Effector CD8-positive, alpha-beta T cell (primary cell): ENCODE measurements around the gene LMOD3.
A peak's percentile ranks its signal among the peaks of the same experiment; 100 is the strongest.

Source experiments
- DNase-seq: peaks from one replicate; lab custom pipeline; 2025; lab: John Stamatoyannopoulos, UW

LMOD3 gene

DNA sequence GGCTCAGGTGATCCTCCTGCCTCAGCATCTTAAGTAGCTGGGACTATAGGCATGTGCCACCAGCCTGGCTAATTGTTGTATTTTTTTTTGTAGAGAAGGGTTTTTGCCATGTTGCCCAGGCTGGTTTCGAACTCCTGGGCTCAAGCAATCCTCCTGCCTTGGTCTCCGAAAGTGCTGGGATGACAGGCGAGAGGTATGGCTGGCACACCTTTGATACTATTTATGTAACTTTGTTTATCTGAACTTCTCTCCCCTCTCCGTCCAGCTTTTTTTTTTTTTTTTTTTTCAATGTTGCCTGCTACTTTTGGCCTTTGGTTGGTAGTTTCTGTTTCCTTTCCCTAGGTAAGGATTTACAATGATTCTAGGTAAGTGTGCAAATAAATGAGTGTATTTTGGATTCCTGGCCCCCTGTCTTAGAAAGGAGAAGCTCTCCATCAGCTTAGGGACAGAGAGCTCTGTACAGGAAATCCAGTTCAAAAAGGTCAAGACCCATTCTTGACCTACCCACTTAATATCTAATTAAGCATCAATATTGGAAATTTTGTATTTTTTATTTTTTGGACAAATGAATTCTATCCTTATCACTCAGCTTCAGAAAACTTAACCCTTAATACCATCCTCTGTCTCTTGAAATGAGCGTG, 30.9 kb downstream of the LMOD3 start:
- DNase-seq, result no peak

DNA sequence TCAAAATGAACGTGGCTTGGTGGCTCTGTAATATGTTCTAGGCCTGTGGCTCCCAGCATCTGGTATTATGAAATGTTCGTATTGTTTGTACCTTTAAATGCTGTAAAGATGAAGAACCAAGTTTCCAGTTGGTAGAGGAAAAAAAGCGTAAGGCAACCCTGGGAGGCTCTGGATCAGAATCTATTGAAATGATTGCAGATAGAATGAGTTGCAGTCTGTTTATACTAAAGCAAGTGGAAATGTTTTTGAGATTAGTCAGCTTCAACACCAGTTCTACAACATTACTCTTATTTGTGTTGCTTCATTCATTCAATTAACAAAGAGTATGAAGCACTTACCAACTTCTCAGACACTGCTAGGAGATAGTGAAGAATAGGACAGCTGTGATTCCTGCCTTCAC, 32.4 kb downstream of the LMOD3 start:
- no peak for DNase-seq

DNA sequence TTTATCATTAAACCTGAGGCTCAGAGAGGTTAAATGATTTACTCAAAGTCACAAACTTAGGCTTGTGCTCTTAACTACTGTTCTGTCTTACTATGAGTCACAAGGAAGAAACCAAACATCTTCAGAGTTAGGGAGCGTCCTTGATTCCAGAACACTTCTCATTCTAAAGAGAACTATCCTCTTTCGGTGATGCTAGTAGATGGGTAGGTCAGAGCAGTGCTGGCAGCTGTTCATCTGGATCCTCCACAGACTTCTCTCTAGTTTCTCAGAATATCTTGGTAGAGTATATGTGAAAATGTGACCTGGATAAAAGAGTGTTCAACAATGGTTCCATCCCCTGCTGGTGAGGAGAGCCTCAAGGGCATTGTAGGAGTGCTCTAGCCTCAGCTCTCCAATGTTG, 34.3 kb downstream of the LMOD3 start:
- DNase-seq, result no peak

DNA sequence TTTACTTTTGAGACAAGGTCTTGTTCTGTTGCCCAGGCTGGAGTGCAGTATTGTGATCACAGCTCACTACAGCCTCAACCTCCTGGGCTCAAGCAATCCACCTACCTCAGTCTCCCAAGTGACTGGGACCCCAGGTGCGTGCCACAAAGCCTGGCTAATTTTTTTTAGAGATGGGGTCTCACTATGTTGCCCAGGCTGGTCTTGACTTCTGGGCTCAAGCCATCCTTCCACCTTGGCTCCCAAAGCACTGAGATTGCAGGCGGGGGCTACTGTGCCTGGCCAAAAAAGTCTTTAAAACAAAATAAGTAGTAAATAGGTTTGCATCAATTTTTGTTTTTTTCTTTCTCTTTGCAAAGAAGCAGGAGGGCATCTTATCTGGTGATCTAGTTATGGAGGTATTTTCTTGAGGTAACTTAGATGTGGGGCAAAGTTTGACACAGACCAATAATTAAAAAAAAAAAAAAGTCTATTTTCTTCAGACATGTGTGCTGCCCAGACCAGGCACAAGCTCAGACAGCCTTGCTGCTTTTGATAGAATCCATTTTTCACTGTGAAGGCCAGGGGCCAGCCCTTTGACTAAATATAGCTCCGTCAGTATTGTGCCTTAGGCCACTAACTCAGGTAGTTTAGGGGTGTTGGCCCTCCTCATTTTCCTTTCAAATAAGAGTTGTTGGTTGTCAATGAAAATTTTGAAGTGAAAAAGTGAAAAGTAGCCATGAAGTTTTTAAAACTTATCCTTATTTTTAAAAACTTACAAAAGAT, 35.2 kb downstream of the LMOD3 start:
- DNase-seq, result no peak

DNA sequence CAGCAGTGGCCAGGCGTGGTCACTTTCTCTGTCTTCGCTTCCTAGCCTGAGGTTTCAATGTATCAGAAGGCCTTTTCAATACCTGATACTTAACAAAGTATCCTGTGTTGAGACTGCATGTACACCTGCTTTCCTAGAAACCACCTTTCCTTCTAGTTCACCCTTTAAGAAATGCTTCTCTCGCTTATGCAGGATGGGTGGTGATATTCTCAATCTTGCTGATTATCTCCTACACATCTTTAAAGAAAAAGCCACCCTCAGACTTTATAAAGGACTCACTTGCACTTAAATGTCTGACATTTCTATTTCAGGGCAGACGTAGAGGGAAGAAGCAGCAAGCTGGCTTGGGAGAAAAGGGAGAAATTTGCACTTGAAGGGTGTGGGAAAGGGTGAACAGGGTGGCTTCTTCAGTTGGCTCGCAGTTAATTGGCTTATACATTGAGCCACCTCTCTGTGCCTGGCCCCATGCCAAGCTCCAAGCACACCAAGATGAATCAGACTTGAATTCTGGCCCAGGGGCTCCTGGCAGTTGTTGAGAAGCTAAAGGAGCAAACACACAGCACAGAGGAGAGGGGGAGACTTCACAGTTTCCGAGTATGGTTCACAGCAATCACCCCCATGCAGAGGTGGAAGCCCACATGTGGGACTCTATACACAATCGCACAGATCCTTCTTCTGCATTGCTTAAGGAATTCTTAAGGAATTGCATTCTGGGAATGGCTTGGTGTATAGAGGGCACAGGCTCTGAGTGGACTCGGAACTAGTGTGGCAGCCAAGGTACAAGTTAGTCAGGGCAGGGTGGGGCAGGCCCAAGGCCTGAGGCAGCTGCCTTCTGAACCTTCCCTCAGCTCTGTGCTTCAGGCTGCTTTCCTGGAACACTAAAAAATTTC, 36.3 kb downstream of the LMOD3 start:
- peak; percentile 46 for DNase-seq

DNA sequence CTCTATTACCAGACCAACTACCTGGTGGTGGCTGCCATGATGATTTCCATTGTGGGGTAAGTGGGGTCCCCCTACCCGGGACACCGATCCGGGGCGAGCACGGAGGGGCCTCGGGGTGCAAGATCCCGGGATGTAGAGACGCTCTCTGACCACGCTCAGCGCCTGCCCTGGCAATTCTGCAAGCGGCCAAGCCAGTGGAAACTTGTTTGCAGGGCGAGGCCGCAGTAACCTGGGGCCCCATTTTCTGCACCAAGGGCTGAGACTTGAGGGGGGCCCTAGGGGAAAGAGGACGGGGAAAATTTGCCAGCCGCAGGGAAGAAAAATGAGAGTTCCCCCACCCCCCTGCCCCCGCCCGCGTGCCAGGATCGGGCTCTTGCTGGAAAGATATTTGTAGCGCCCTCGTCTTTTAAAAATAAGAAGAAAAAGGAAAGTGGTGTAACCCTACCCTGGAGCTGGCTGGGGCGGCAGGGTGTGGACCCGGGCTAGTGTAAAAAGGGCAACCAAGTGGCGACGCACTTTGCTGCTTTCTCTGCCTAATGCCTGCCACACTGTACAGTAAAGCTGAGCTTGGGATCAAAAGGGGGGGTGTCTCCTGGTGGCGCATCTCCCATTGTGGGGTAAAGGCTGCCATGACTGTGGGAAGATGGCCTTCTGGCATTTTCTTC, 37.1 kb downstream of the LMOD3 start:
- no peak for DNase-seq

DNA sequence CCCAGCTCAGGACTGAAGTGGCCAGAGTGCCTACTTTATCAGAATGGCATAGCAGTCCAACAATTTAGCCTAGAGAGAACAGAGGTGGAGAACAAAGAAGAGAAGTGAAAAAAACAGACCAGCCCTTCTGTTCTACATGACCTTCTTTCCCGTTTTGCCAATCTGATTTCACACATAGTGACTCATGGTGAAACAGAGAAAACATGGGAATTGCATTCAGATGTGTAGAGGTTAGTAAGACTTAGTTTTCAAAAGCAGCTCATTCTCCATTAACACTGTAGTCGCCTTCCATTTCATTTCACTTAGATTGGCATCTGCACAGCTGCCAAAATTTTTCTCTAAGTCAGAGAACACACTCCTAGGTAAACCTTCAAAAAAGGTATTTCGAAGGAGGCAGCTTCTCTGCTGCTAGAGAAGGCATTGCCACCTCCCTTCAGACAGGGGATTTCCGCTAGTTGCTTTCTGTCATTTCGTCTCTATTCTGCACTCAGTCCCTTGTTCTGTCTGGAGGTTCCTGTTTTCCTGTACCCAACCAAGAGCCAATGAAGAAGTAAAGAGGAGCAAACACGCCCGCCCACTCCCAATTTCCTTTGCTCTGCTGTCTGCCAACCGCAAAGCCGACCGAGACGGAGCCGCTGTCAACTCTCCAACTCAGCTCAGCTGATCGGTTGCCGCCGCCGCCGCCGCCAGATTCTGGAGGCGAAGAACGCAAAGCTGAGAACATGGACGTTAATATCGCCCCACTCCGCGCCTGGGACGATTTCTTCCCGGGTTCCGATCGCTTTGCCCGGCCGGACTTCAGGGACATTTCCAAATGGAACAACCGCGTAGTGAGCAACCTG, 37.8 kb downstream of the LMOD3 start, which contains the start of gene ARL6IP5:
ARL6IP5 (plus strand) TSS at position 612 of the 842 bp plus-strand sequence; CDS start at position 723, 111 bp downstream.
- peak; percentile 78 for DNase-seq

DNA sequence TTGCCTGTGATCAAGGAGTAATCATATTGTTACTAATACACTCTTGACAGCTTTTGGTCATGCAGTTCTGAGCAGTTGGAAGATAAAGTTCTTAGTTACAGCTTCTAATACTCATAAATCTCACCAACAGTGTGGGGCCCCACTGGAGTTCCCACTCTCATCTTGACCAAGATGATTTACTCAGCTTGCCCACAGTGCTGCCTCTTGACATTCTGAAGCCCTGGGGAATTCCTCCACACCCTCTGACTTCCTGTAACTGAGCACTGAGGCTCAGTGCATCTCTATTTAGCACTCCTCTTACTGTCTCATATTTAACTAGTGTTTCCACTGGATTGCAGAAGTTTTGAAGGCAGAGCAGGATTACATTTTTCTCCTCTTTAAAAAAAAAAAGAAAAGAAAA, 39.6 kb downstream of the LMOD3 start:
- peak; percentile 33 for DNase-seq

DNA sequence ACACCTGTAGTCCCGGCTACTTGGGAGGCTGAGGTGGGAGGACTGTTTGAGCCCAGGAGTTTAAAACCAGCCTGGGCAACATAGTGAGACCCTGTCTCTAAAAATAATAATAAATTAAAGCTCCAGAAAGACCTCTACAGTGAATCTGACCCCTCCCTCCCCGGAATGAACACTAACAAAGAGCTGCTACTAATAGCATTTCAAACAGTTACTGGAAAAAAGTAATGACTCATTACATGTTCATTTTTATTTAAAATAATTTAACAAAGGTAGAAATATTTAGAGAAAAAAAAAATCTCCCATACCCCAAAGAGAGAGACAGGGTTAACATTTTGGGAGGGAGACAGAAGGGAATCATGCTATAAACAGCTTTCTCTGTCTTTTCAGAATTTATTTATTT, 40.0 kb downstream of the LMOD3 start:
- DNase-seq, result no peak

DNA sequence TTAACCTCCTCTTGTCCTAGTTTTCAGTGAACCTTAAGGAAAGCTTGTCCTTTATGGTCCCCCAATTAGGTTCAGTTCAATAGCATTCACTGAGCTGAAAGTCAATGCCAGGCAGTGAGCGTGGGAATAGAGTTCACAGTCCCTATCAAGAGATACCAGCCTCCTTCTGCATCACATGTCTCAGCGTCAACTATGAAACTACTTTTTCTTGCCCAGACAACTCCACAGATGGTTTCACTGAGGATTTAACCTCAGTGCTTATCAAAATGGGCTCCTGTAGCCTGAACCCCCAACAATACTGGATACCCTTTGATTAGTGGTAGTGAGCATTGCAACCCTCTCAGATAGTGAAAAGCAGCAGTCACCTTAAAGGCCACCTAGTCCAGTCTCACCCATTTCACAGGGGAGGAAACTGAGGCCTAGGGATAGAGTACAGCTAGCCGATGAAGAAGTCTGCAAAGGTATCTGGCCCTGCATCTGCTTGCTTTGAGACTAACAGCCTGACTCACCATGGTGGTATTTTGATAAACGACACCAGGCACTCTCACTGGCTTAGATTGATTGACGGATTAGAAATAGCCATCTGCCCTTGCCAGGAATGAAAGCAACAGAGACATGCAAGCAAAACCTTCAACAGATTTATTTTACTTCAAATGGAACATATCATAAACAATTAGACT, 40.7 kb downstream of the LMOD3 start:
- no peak for DNase-seq

DNA sequence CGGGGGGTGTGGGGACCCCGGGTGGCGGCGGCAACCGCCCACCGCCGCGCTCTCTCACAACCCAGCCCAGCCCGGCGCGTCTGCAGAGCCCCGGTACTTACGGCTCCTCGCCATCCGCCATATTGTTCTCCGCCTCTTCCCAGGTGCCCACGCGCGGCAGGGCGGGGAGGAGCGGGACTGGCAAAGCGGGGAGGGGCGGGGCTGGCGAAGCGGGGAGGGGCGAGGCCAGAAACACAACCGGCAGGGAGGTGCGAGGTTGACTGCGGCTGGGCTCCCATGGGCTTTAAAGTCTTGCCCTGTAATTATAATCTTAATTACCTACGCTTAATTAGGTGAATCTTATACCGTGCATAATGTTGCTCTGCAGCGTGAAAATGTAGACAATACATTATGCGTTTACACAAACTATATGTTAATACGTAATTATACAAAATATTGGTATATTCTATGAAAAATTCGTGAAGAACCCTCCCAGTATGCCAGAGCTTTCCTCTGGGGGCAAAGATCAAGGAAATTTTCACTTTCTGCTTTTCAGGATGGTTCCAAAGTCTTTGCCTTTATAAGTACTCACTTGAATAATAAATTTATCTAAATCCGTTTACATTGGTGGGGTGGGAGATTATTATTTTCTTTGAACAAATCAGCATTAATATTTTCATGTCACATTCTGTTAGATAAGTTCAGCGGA, 42.0 kb downstream of the LMOD3 start, which contains the start of gene UBA3:
UBA3 (minus strand) TSS at position 133 of the 688 bp plus-strand sequence; CDS start at position 121, 12 bp downstream.
- peak; percentile 87 for DNase-seq

DNA sequence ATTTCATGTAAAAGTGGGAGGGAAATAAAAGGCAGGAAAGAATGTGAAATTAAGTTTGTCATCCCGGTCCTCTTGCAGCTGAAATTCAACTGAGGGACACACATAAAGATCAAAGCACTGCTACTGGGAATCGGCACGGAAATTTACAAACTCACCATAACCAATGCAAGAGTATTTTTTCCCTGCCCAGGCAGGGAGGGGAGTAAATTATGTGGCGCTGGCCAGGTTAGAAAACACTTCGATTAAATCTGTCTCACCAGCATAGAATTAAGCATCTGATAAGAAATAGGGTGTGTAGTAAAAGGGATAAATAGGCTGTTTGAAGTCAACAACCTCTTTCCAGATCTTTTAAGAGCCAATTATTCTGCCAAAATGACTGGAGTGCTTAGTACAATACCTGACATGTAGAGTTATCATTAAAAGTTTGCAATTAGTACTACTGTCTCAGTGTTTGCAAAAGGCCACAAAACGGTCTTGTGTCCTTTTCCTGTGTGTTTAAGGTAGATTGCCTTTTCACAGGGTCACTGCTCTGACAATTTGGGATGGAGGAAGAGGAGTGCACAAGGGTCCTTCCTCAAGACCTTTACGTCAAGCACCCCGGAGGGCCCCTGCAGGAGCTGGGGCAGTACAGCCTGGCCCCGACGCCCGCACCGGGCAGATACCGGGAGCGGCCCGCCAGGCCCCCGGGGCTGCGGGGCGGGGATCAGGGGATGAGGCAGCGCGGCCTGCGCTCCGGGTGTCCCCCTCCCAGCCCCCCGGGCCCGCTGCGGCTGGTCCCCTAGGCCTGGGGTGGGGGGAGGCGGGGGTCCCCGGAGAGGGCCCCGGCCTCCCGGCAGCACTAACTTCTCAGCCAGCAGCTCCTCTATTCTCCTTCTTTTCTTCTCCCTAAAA, 42.9 kb downstream of the LMOD3 start:
- DNase-seq, result no peak

DNA sequence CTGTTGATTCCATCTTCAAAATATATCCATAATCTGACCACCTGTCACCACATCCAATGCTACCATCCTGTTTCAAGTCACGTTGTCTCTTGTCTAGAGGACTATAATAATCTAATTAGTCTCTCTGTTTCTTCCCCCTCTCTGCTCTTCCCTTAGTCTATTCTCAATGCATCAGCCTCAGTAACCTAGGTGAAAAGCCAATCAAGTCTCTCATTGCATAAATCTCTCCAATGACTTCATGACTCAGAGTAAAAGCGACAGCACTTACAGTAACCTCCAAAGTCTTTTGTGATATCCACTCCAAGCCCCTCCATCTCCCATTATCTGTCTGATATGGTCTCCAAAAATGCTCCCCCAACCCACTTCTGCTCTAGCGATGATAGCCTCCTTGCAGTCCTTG, 49.5 kb downstream of the LMOD3 start:
- DNase-seq, result no peak

DNA sequence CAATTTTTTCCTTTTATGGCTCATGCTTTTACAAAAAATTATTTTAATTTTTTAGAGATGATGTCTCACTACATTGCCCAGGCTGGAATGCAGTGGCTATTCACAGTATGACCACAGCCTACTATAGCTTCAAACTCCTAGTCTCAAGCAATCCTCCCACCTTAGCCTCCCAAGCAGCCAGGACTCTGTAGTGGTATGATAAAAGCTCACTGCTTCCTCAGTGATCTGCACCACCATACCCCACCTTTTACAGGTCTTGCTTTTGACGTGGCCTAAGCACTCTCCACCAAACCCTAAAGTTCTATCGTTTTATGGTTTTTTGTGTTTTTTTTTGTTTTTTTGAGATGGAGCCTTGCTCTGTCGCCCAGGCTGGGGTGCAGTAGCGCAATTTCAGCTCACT, 56.3 kb downstream of the LMOD3 start:
- no peak for DNase-seq

DNA sequence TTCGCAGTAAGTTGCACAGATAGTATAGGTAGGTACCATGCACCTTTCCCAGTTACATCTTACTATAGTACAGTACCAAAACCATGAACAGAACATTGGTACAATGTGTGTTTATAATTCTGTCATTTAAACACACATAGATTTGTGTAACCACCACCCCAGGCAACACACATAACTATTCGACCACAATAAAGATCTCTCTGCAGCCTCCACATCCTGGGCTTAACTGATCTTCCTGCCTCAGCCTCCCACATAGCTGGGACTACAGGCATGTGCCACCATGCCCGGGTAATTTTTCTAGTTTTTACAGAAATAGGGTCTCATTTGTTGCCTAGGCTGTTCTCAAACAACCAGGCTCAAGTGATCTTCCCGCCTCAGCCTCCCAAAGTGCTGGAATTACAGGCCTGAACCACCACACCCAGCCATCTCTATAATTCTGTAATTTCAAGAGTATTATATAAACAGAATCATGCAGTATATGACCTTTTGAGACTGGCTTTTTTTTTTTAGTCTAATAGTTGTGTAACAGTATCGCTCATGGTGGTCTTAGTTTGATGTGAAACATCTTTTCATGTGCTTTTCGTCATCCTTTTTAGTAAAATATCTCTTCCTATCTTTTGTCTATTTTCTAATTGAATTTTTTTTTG, 57.0 kb downstream of the LMOD3 start:
- no peak for DNase-seq

DNA sequence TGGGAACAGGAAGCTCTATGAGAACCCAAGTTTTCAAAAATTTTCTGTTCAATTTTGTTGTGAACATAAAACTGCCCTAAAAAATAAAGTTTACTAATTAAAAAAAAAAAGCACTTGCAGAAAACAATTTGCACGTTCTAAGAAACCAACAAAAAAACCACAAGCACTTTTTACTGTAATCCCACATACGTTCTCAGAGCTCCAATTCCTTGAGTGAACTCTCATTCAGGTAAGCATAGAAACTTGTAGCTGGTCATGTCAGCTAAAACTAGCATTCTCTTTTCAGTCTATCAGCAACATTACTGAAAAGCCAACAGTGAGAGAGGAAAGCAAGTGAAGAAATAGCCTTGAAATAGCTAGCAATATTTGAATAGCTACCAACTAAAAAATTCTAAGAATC, 58.8 kb downstream of the LMOD3 start:
- DNase-seq, result no peak

DNA sequence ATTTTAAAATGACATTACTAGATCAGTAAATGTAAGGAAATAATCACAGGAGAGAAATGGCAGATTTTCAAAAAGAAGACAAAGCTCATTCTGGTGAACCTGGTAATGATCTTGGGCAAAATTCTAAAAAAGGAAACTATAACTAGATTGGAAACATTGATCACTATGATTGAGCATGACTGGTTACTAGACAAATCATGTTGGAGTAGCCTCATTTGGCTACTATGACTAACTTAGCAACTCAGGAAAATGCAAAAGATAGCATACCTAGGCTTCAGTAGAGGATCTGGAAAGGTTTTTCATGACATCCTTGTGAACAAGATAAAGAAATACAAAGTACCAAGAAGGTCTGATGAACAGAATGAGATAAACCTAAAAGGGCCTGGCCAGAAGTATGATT, 62.7 kb downstream of the LMOD3 start:
- DNase-seq, result no peak

DNA sequence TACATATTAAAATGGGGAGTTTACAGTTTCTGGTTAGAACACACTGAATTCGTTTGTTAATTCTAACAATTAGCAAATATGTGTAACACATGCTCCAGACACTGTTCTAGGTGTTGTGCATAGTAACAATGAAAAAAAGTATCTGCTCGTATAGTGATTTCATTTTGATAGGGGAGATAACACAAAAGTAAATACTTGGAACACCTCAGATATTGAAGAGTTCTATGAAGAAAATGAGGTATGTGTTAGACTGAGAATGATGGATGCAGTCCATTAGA, 63.5 kb downstream of the LMOD3 start:
- DNase-seq, result no peak
